IMR-90 (cell line): Measurements from ENCODE around the gene UBALD1. TPM values are rescaled to one million over a fixed set of nuclear protein-coding genes. Genes with fewer than 3 reads are reported as not detected.

Experiments
- ATAC-seq: fragments of 200-7000 bp; cut with Tn5 transposase; 2 replicates; pipeline ENCODE4 v1.9.1; 2020; ENCODE audit warnings: low read depth, mild to moderate bottlenecking, moderate library complexity
- BruUV-seq: library from RNA; stranded (reverse); fragments of 400-500 nt; replicated peaks from 2 replicates; lab custom pipeline; 2021; lab: Mats Ljungman, UMichigan
- CTCF ChIA-PET: fragments of 300-600 bp; formaldehyde crosslinking; extraction: SDS; loops from one replicate; lab custom pipeline; 2021; ENCODE audit warnings: antibody characterized with exemption; lab: Yijun Ruan, JAX
- POLR2A ChIA-PET: fragments of 300-600 bp; sonication (Branson Sonifier 250); formaldehyde crosslinking; loops from one replicate; lab custom pipeline; 2022; ENCODE audit warnings: antibody characterized with exemption; ENCODE audit not compliant: unreplicated experiment; lab: Charles Lee
- DNase-seq: peaks from one replicate; pipeline ENCODE4 v3.0.0; 2013
- H2AFZ ChIP-seq: replicated peaks from 2 replicates; pipeline ENCODE3; 2013; ENCODE audit warnings: low read length, mild to moderate bottlenecking; ENCODE audit not compliant: poor library complexity
- H2AK5ac ChIP-seq: 2 replicates; pipeline ENCODE4 v1.6.1; 2013; ENCODE audit warnings: low read depth, low read length, inconsistent platforms
- H2AK9ac ChIP-seq: replicated peaks from 2 replicates; pipeline ENCODE3; 2013; ENCODE audit warnings: mild to moderate bottlenecking, low read depth, low read length, moderate library complexity; ENCODE audit not compliant: poor library complexity
- H2BK120ac ChIP-seq: 2 replicates; pipeline ENCODE4 v1.6.1; 2013; ENCODE audit warnings: low read depth, low read length, inconsistent platforms
- H2BK15ac ChIP-seq: 3 replicates; pipeline ENCODE4 v1.6.1; 2013; ENCODE audit warnings: low read depth, low read length, inconsistent platforms
- H2BK20ac ChIP-seq: 2 replicates; pipeline ENCODE4 v1.6.1; 2013; ENCODE audit warnings: low read depth, mild to moderate bottlenecking, inconsistent platforms, low read length, moderate library complexity
- H2BK5ac ChIP-seq: 2 replicates; pipeline ENCODE4 v1.6.1; 2013; ENCODE audit warnings: mild to moderate bottlenecking, low read depth, low read length, inconsistent platforms; ENCODE audit not compliant: poor library complexity, severe bottlenecking
- H3K14ac ChIP-seq: replicated peaks from 2 replicates; pipeline ENCODE4 v1.6.1; 2013; ENCODE audit warnings: low read depth, low read length, inconsistent platforms
- H3K18ac ChIP-seq: 2 replicates; pipeline ENCODE4 v1.6.1; 2013; ENCODE audit warnings: low read depth, low read length, control low read depth
- H3K23ac ChIP-seq: 2 replicates; pipeline ENCODE4 v1.6.1; 2013; ENCODE audit warnings: low read depth, low read length, inconsistent platforms
- H3K27ac ChIP-seq: 2 replicates; pipeline ENCODE4 v1.5.1; 2013; ENCODE audit warnings: mild to moderate bottlenecking, control low read depth, low read length; ENCODE audit not compliant: insufficient read depth
- H3K27me3 ChIP-seq: 2 replicates; pipeline ENCODE4 v1.6.1; 2013; ENCODE audit warnings: low read length; ENCODE audit not compliant: control insufficient read depth, insufficient read depth
- H3K36me3 ChIP-seq: 2 replicates; pipeline ENCODE4 v1.6.1; 2013; ENCODE audit warnings: low read length, mixed read lengths; ENCODE audit not compliant: control insufficient read depth, insufficient read depth
- H3K4ac ChIP-seq: 2 replicates; pipeline ENCODE4 v1.6.1; 2013; ENCODE audit warnings: low read depth, low read length, inconsistent platforms
- H3K4me1 ChIP-seq: 2 replicates; pipeline ENCODE4 v1.6.1; 2013; ENCODE audit warnings: low read length, mixed read lengths; ENCODE audit not compliant: control insufficient read depth, insufficient read depth
- H3K4me2 ChIP-seq: 2 replicates; pipeline ENCODE4 v1.6.1; 2013; ENCODE audit warnings: low read depth, mild to moderate bottlenecking, control low read depth, low read length, moderate library complexity
- H3K4me3 ChIP-seq: 2 replicates; pipeline ENCODE4 v1.5.1; 2013; ENCODE audit warnings: low read depth, mild to moderate bottlenecking, control low read depth, low read length, moderate library complexity; ENCODE audit not compliant: insufficient read depth
- H3K56ac ChIP-seq: 2 replicates; pipeline ENCODE4 v1.6.1; 2013; ENCODE audit warnings: low read length, inconsistent platforms; ENCODE audit not compliant: insufficient read depth; ENCODE audit errors: extremely low read depth
- H3K79me1 ChIP-seq, 2 experiments: 2 replicates each; pipeline ENCODE4 v1.6.1; 2013; ENCODE audit warnings: low read length in 2 of 2, inconsistent platforms in 1 of 2, low read depth in 1 of 2
- H3K9ac ChIP-seq: 2 replicates; pipeline ENCODE4 v1.6.1; 2013; ENCODE audit warnings: low read depth, low read length, control low read depth
- H3K9me1 ChIP-seq: 2 replicates; pipeline ENCODE4 v1.6.1; 2013; ENCODE audit warnings: low read length, inconsistent platforms; ENCODE audit not compliant: insufficient read depth
- H3K9me3 ChIP-seq: 2 replicates; pipeline ENCODE4 v1.6.1; 2013; ENCODE audit warnings: low read length; ENCODE audit not compliant: control insufficient read depth, insufficient read depth
- H4K20me1 ChIP-seq: 2 replicates; pipeline ENCODE4 v1.6.1; 2013; ENCODE audit warnings: low read length, inconsistent platforms; ENCODE audit not compliant: insufficient read depth
- H4K5ac ChIP-seq: 2 replicates; pipeline ENCODE4 v1.6.1; 2013; ENCODE audit warnings: mild to moderate bottlenecking, low read depth, low read length, control low read depth
- H4K8ac ChIP-seq, 2 experiments: 2 replicates each; pipeline ENCODE4 v1.6.1; 2013; ENCODE audit warnings: low read depth in 2 of 2, low read length in 2 of 2, control low read depth in 1 of 2, inconsistent platforms in 1 of 2
- H4K91ac ChIP-seq: 2 replicates; pipeline ENCODE4 v1.6.1; 2013; ENCODE audit warnings: low read depth, low read length, inconsistent platforms; ENCODE audit not compliant: insufficient read depth
- BHLHE40 ChIP-seq: fragments of 150-350 bp; IDR thresholded peaks from 2 replicates; pipeline ENCODE4 v1.6.1; 2016; ENCODE audit warnings: mild to moderate bottlenecking, low read depth, low read length
- CHD1 ChIP-seq: IDR thresholded peaks from 2 replicates; pipeline ENCODE4 v1.6.1; 2012; ENCODE audit warnings: low read depth, low read length, improper control_type of control experiment
- CTCF ChIP-seq: conservative IDR thresholded peaks from 2 replicates; pipeline ENCODE4 v1.5.1; 2012; ENCODE audit warnings: mild to moderate bottlenecking, low read depth, low read length, improper control_type of control experiment
- ELK1 ChIP-seq: fragments of 150-350 bp; IDR thresholded peaks from 2 replicates; pipeline ENCODE4 v1.6.1; 2016; ENCODE audit warnings: low read depth, mild to moderate bottlenecking, low read length, moderate library complexity, borderline replicate concordance
- MAFK ChIP-seq: IDR thresholded peaks from 2 replicates; pipeline ENCODE4 v1.6.1; 2012; ENCODE audit warnings: low read depth, low read length, improper control_type of control experiment
- MAZ ChIP-seq: IDR thresholded peaks from 2 replicates; pipeline ENCODE4 v1.6.1; 2012; ENCODE audit warnings: low read depth, mild to moderate bottlenecking, low read length, improper control_type of control experiment, moderate library complexity, borderline replicate concordance
- MXI1 ChIP-seq: IDR thresholded peaks from 2 replicates; pipeline ENCODE4 v1.6.1; 2012; ENCODE audit warnings: low read depth, mild to moderate bottlenecking, low read length, moderate library complexity, borderline replicate concordance
- NFE2L2 ChIP-seq: fragments of 150-350 bp; IDR thresholded peaks from 2 replicates; pipeline ENCODE4 v1.6.1; 2016; ENCODE audit warnings: low read depth, mild to moderate bottlenecking, low read length
- RAD21 ChIP-seq: IDR thresholded peaks from 2 replicates; pipeline ENCODE4 v1.6.1; 2012; ENCODE audit warnings: low read length, improper control_type of control experiment
- RFX5 ChIP-seq: IDR thresholded peaks from 2 replicates; pipeline ENCODE4 v1.8.0; 2012; ENCODE audit warnings: low read depth, mild to moderate bottlenecking, low read length, moderate library complexity
- WGBS, 2 experiments: methylation state at CpG; one replicate each; pipeline versions ENCODE4 v1.1.5 to v1.1.7; 2013; ENCODE audit warnings: missing lambda C conversion rate in 2 of 2; ENCODE audit not compliant: insufficient read length in 1 of 2; ENCODE audit errors: extremely low coverage in 2 of 2; 5-methylcytosine and 5-hydroxymethylcytosine counted together
- dilution Hi-C: fragments of 300-500 bp; cut with HindIII; formaldehyde crosslinking; loops from one replicate; pipeline ENCODE4 v1.14.3; 2018; ENCODE audit warnings: low sequenced_read_pairs; ENCODE audit not compliant: unreplicated experiment
- in situ Hi-C: fragments of 300-500 bp; cut with MboI; formaldehyde crosslinking; loops from 3 replicates; pipeline ENCODE4 v1.14.3; 2019; ENCODE audit warnings: low sequenced_read_pairs, inconsistent platforms, mixed read lengths
- intact Hi-C: fragments of 100-400 bp; cut with micrococcal nuclease; formaldehyde crosslinking; loops from 2 replicates; pipeline ENCODE4 v1.10.0; 2022
- polyA plus RNA-seq, 3 experiments: library from polyadenylated mRNA; depleted of rRNA; stranded (reverse); fragments of >200 nt; gene quantifications; 2 replicates each; pipeline ENCODE4 v1.2.3, GENCODE V29; 2012; ENCODE audit warnings: low replicate concordance in 1 of 3
- total RNA-seq: library from RNA; depleted of rRNA; stranded (reverse); fragments of >200 nt; gene quantifications from 2 replicates; pipeline ENCODE4 v1.2.3, GENCODE V29; 2012

UBALD1 gene
- total and polyA plus RNA-seq, 2 of the 4 experiments (the other 2 are of a cell fraction): 1.3 to 14.5 TPM

GRCh38 chr16:4609200-4610010, 5.3 kb downstream of the UBALD1 start:
- Histone ChIP-seq H3K9me1 (peaks cover 8% of the 10 kb centered on the region; the same call in 1 of the 2 replicates), H3K9me3 (no peaks in the 10 kb centered on the region), H4K91ac (no peak overlapping the region), H3K36me3 (peaks cover 24% of the 10 kb centered on the region; the same call in 1 of the 2 replicates), H4K5ac (no peak overlapping the region), H3K14ac (no peak overlapping the region), H2BK15ac (no peak overlapping the region), H4K8ac (no peak overlapping the region), H2AFZ (no peak overlapping the region), H3K56ac (no peak overlapping the region), H3K4me1 (peaks cover 21% of the 10 kb centered on the region), H4K20me1 (peaks cover 57% of the 10 kb centered on the region), H2AK9ac (no peak overlapping the region), H2BK5ac (no peak overlapping the region), H3K27me3 (no peaks in the 10 kb centered on the region), H3K18ac (no peak overlapping the region), H3K79me1 (peaks cover 13 to 59% of the 10 kb centered on the region in 2 experiments), H2AK5ac (no peak overlapping the region), H3K4me3 (no peak overlapping the region), H2BK20ac (no peak overlapping the region), H3K27ac (no peak overlapping the region), H3K4me2 (no peak overlapping the region), H3K23ac (no peak overlapping the region), H2BK120ac (no peak overlapping the region), H3K9ac (no peak overlapping the region), H3K4ac (no peak overlapping the region)
- ChIA-PET POLR2A (no interaction called here), CTCF (no interaction called here)
- dilution Hi-C loops (no loop called here), intact Hi-C loops (no loop called here), in situ Hi-C loops (no loop called here)
- WGBS, 2 experiments: 90% methylated on average over 10 of the region's 45 CpGs; no CpG with 5 or more reads in 1 of the 2 experiments
- DNase-seq (no peak), ATAC-seq (no peak)
- TF ChIP-seq NFE2L2 (no peak), CTCF (no peak), MAZ (no peak), ELK1 (no peak), RAD21 (no peak), CHD1 (no peak), MXI1 (no peak), RFX5 (no peak), BHLHE40 (no peak), MAFK (no peak)
- BruUV-seq: no TSS peak
